Kidney epithelial cell (primary cell): ENCODE results near the gene TMEM60. TPM values are rescaled to one million over a fixed set of nuclear protein-coding genes. Genes with fewer than 3 reads are reported as not detected.

Experiments
- DNase-seq: peaks from one replicate; pipeline ENCODE4 v3.0.0-alpha.2; 2010; ENCODE audit warnings: low read depth
- H3K27me3 ChIP-seq: 2 replicates; pipeline ENCODE4 v1.6.0; 2011; ENCODE audit warnings: low read length; ENCODE audit not compliant: control insufficient read depth, insufficient read depth
- H3K36me3 ChIP-seq: 2 replicates; pipeline ENCODE4 v1.5.1; 2011; ENCODE audit warnings: low read length; ENCODE audit not compliant: control insufficient read depth, insufficient read depth
- H3K4me3 ChIP-seq: 2 replicates; pipeline ENCODE4 v1.5.1; 2011; ENCODE audit warnings: low read depth, mild to moderate bottlenecking, control low read depth, low read length
- total RNA-seq: library from RNA; depleted of rRNA; stranded (reverse); fragments of >200 nt; gene quantifications from 2 replicates; pipeline ENCODE4 v1.2.3, GENCODE V29; 2015
- TF ChIP-seq, protein P1 (sequence below): IDR thresholded peaks from 2 replicates; pipeline ENCODE4 v1.5.1; 2011; ENCODE audit warnings: mild to moderate bottlenecking, moderate library complexity, low read length, control low read depth, inconsistent platforms; ENCODE audit not compliant: insufficient read depth, poor library complexity, severe bottlenecking

TMEM60 gene
- total RNA-seq, 1 donor from 2014 or later: 11.9 TPM

- TF ChIP-seq, protein P1, sequence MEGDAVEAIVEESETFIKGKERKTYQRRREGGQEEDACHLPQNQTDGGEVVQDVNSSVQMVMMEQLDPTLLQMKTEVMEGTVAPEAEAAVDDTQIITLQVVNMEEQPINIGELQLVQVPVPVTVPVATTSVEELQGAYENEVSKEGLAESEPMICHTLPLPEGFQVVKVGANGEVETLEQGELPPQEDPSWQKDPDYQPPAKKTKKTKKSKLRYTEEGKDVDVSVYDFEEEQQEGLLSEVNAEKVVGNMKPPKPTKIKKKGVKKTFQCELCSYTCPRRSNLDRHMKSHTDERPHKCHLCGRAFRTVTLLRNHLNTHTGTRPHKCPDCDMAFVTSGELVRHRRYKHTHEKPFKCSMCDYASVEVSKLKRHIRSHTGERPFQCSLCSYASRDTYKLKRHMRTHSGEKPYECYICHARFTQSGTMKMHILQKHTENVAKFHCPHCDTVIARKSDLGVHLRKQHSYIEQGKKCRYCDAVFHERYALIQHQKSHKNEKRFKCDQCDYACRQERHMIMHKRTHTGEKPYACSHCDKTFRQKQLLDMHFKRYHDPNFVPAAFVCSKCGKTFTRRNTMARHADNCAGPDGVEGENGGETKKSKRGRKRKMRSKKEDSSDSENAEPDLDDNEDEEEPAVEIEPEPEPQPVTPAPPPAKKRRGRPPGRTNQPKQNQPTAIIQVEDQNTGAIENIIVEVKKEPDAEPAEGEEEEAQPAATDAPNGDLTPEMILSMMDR: no peak
- DNase-seq: no peak
- H3K36me3 ChIP-seq: no peaks in the 10 kb centered on the region
- no peak overlapping the region for H3K4me3 ChIP-seq
- H3K27me3 ChIP-seq: no peaks in the 10 kb centered on the region
Measured at GRCh38 chr7:77757589-77757988, 40.6 kb downstream of the TMEM60 start.

GRCh38 chr7:77753173-77753572, 45.1 kb downstream of the TMEM60 start:
- Histone ChIP-seq H3K36me3 (no peaks in the 10 kb centered on the region), H3K27me3 (no peaks in the 10 kb centered on the region), H3K4me3 (no peak overlapping the region)
- TF ChIP-seq, protein P1: no peak
- no peak for DNase-seq

DNA sequence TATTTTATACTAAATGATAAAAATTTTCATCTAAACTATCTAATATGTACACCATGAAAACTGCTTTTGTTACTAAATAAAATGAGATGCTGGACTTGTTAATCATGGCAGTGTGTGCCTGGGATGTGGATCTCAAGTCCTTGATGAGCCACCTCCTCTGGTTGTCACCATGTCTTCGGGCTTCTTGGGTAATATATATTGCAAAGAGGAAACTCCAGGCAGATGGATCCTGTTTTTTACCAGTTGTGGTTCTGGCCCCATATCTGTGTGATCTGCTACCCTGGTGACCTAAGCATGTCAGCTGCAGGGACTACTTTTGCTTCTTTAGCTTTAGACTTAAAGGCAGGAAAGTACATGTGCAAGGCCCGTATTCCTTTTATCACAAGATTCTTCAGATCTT, 46.2 kb downstream of the TMEM60 start:
- H3K27me3 ChIP-seq: no peaks in the 10 kb centered on the region
- TF ChIP-seq, protein P1: no peak
- H3K36me3 ChIP-seq: no peaks in the 10 kb centered on the region
- H3K4me3 ChIP-seq: no peak overlapping the region
- no peak for DNase-seq

DNA sequence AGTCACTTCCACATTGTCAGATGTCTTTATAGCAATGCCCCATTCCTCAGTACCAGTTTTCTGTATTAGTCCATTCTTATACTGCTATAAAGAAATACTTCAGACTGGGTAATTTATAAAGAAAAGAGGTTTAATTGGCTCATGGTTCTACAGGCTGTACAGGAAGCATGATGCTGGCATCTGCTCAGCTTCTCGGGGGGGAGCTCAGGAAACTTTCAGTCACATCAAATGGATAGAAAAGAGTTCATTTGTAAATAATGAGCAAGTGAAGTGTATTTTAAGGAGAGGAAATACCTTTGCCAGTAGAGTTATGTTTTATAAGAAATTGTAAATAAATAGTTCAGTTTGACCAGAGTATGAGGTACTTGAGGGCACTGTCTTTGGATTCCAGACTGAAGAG, 50.5 kb downstream of the TMEM60 start:
- H3K36me3 ChIP-seq: no peaks in the 10 kb centered on the region
- H3K4me3 ChIP-seq: no peak overlapping the region
- H3K27me3 ChIP-seq: no peaks in the 10 kb centered on the region
- TF ChIP-seq, protein P1: no peak
- DNase-seq: no peak

- H3K4me3 ChIP-seq: no peak overlapping the region
- H3K27me3 ChIP-seq: no peaks in the 10 kb centered on the region
- DNase-seq: no peak
- no peaks in the 10 kb centered on the region for H3K36me3 ChIP-seq
- TF ChIP-seq, protein P1: no peak
Measured at GRCh38 chr7:77747178-77747577, 51.1 kb downstream of the TMEM60 start.

DNA sequence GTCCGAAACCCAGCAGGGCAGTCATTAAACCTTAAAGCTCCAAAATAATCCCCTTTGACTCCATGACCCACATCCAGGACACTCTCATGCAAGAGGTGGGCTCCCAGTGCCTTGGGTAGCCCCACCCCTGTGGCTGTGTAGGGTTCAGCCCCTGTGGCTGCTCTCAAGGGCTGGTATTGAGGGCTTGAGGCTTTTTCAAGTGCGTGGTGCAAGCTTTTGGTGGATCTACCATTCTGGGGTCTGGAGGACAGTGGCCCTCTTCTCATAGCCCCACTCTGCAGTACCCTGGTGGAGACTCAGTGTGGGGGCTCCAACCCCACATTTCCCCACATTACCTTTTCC, 51.4 kb downstream of the TMEM60 start:
- no peak for DNase-seq
- Histone ChIP-seq H3K27me3 (no peaks in the 10 kb centered on the region), H3K4me3 (no peak overlapping the region), H3K36me3 (no peaks in the 10 kb centered on the region)
- TF ChIP-seq, protein P1: no peak
